ENCODE measurements around the gene FAM83G.
"Not testable (repeated sequence)": the region's sequence is repeated elsewhere in the genome, so short reads cannot be mapped to it uniquely, and the experiment has no call there.

The FAM83G gene

GRCh38 chr17:18956581-18956980, 48.0 kb downstream of the FAM83G start:
- no peak for TF ChIP-seq CTCF (IDR thresholded peaks at IDR 0.05; ENCODE audit: control extremely low read depth, extremely low read depth, low read depth, missing control alignments)
- ChIA-PET POLR2A (no interaction called here), CTCF (no interaction called here)
- DNase-seq (ENCODE audit: extremely low spot score) = no peak

- DNase-seq (ENCODE audit: extremely low spot score); POLR2A ChIA-PET: not testable (repeated sequence)
- CTCF ChIA-PET = interaction anchor here (1.7 kb wide), 1 partner anchor 49 kb away, joined by 5 read pairs; the partner anchor contains the start of gene FAM83G
Measured at GRCh38 chr17:18956021-18956420, 48.5 kb downstream of the FAM83G start.

GRCh38 chr17:18955009-18955408, 49.6 kb downstream of the FAM83G start:
- POLR2A ChIA-PET = interaction anchor here (1.0 kb wide), 1 partner anchor 21 kb away, joined by 6 read pairs; no protein-coding TSS in a partner anchor
- DNase-seq (ENCODE audit: extremely low spot score) = no peak
- no peak for TF ChIP-seq CTCF (IDR thresholded peaks at IDR 0.05; ENCODE audit: control extremely low read depth, extremely low read depth, low read depth, missing control alignments)
- CTCF ChIA-PET = interaction anchor here (1.4 to 1.7 kb wide), 2 partner anchors 8 to 50 kb away, joined by 4 to 5 read pairs; partner anchors contain the start of gene FAM83G

- no peak for DNase-seq (ENCODE audit: extremely low spot score)
- TF ChIP-seq CTCF (IDR thresholded peaks at IDR 0.05; ENCODE audit: control extremely low read depth, extremely low read depth, low read depth, missing control alignments) = no peak
- ChIA-PET CTCF (interaction anchor here (1.4 to 1.7 kb wide), 2 partner anchors 8 to 50 kb away, joined by 4 to 5 read pairs; partner anchors contain the start of gene FAM83G), POLR2A (no interaction called here)
Measured at GRCh38 chr17:18954321-18954720, 50.2 kb downstream of the FAM83G start.

GRCh38 chr17:18953231-18953728, 51.3 kb downstream of the FAM83G start:
- ChIA-PET CTCF (no interaction called here), POLR2A (no interaction called here)
- TF ChIP-seq CTCF (IDR thresholded peaks at IDR 0.05; ENCODE audit: control extremely low read depth, extremely low read depth, low read depth, missing control alignments) = no peak
- no peak for DNase-seq (ENCODE audit: extremely low spot score)

GRCh38 chr17:18951941-18952842, 52.4 kb downstream of the FAM83G start, which contains the start of gene SLC5A10:
SLC5A10 (plus strand) TSS chr17:18952165; CDS start chr17:18952206, 41 bp downstream.
- DNase-seq (ENCODE audit: extremely low spot score) = no peak
- no peak for TF ChIP-seq CTCF (IDR thresholded peaks at IDR 0.05; ENCODE audit: control extremely low read depth, extremely low read depth, low read depth, missing control alignments)
- ChIA-PET CTCF (interaction anchor here (1.6 kb wide), 1 partner anchor 9 kb away, joined by 12 read pairs; no protein-coding TSS in a partner anchor), POLR2A (no interaction called here)
